Hepatocyte (in vitro differentiated cells): ENCODE measurements around the gene ING3.

Experiments
- EZH2 ChIP-seq: fragments of 200-600 bp; sonication (generic); IDR thresholded peaks from 2 replicates; pipeline ENCODE4 v1.6.1; 2016; ENCODE audit warnings: antibody characterized with exemption, mild to moderate bottlenecking, borderline replicate concordance
- TF ChIP-seq, protein P1 (sequence below): fragments of 200-600 bp; sonication (generic); IDR thresholded peaks from 2 replicates; pipeline ENCODE4 v1.5.1; 2016; ENCODE audit warnings: antibody characterized with exemption, mild to moderate bottlenecking; ENCODE audit not compliant: poor library complexity

DNA sequence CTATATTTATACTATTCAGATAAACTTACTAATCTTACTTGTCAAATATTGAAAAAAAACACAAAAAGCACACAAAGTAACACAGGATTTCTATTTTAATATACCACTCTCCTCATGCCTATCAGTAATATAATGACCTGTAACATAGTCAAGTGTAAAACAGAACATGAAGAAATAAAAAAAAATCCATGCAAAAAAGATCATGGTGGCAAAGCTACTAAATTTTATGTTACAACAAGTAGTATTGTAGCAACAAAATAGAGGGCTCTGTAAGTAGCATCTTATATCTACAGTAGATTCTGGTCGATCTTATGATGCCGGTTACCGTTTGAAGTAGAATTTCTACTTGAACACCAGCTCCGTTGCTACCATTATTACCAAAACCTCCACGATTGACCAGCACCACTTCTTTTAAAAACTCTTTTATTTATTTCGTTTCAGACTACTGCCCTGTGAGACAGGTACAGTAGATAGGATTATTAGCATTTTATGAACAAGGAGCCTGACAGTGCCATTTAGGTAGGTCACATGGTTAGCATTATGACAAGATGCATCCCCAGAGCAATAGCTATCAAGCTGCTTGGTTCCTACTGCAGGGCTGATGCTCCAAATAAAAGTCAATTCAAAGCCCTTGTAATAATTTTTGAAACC, 40.0 kb downstream of the ING3 start:
- TF ChIP-seq, protein P1, sequence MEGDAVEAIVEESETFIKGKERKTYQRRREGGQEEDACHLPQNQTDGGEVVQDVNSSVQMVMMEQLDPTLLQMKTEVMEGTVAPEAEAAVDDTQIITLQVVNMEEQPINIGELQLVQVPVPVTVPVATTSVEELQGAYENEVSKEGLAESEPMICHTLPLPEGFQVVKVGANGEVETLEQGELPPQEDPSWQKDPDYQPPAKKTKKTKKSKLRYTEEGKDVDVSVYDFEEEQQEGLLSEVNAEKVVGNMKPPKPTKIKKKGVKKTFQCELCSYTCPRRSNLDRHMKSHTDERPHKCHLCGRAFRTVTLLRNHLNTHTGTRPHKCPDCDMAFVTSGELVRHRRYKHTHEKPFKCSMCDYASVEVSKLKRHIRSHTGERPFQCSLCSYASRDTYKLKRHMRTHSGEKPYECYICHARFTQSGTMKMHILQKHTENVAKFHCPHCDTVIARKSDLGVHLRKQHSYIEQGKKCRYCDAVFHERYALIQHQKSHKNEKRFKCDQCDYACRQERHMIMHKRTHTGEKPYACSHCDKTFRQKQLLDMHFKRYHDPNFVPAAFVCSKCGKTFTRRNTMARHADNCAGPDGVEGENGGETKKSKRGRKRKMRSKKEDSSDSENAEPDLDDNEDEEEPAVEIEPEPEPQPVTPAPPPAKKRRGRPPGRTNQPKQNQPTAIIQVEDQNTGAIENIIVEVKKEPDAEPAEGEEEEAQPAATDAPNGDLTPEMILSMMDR, result no peak
- no peak for TF ChIP-seq EZH2
